DLD1 (cell line): ENCODE data around the gene PSIP1.
"Not testable (repeated sequence)": the region's sequence is repeated elsewhere in the genome, so short reads cannot be mapped to it uniquely, and the experiment has no call there.

Source experiments
- in situ Hi-C: cut with HindIII; loops from 2 replicates; pipeline ENCODE4 v1.10.0; 2017; ENCODE audit warnings: low sequenced_read_pairs

PSIP1 gene

DNA sequence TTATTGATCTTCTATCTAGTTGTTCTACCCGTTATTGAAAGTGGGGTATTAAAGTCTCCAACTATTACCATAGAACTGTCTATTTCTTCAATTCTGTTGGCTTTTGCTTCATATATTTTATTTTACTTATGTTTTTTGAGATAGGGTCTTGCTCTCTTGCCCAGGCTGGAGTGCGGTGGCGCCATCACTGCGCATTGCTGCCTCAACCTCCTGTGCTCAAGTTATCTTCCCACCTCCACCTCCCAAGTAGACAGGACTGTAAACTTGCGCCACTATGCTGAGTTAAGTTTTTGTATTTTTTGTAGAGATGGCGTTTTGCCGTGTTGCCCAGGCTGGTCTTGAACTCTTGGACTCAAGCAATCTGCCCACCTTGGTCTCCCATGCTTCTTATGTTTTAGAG, 71.9 kb downstream of the PSIP1 start:
- in situ Hi-C loops = no loop called here

DNA sequence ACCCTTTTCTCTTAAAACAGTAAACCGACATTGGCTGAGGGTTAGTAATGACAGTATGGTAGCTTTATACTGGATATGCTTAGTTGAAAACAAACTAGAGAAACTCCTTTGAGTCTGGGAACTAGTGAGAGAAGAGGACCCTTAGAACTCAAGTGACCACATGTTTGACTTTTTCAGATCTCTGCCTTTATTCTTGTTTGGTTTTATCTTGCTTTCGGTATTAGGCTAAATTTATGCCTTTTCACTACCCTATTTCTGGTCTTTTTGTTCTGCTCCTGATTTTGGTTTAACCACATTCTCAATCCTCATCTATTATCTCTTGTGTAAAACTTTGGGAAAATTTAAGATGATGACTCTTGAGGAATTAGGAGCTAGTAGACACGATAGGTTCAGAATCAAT, 77.1 kb downstream of the PSIP1 start:
- in situ Hi-C loops = no loop called here

DNA sequence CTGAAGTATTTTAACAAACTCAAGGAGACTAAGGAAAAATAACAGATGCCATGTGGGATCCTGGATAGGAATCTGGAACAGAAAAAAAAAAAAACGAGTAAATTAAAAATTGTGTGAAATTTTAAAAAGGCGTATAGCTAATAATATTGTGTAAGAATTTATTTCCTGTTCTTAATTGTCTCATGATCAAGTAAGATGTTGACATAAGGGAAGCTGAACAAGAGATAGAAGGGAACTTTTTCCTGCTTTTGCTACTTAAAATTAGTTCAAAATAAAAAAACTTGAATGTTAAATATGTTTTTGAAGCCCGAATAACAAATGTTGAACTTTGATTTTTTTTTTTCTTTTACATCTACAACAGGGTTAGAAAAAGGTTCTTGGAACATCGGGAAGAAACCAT, 77.6 kb downstream of the PSIP1 start:
- in situ Hi-C loops = no loop called here

DNA sequence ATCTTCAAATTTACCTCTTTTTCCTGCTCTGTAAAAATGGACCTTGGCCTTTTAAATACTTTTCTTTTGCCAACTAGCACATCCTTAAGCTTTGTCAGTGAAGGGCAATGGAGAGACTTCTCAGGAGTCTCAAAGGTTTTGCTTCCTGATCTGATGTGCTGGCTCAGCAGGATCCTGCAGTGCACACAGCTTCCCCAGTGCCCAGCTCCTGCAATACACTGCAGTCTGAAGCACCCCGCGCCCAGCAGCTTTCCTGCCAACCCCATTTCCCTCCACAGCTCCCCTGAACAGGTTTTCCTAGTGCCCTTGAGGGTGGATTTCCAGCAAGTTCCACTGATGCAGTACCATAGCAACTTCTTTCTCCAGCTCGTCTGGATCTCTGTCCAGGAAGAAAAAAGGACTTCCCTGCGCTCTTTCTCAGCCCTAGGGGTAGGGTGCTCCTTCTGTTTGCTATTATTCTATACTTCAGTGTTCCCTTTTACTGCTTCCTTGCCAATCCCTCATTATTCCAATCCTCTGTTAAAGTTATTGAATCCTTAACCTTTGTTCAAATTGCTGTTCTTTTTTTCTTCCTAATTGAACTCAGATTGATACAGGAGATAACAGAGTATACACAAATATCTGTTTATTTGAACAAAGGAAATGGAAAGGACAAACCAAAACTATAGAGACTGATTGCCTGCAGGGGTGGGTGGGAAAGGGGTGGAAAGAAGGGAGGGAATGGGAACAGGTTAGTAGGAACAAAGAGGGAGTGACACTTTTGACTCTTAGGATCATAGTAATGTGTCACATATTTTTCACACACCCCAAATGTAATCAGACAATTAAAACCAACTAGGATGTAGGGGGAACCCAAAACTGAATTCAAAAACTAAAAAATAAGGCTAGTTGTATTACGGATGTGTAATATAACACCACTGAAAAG, 79.6 kb downstream of the PSIP1 start:
- in situ Hi-C loops = no loop called here

DNA sequence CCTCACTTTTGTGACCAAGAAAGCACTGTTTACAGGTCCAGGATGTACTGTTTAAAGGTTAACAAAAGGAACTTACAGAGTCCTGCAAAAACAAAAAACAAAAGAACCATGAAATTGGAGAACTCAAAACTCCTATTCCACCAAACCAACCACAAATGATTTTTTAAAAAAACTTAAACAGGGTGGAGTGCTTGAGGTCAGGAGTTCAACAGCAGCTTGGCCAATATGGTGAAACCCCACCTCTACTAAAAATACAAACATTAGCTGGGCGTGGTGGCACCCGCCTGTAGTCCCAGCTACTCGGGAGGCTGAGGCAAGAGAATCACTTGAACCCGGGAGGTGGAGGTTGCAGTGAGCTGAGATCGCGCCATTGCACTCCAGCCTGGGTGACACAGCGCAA, 83.1 kb downstream of the PSIP1 start:
- in situ Hi-C loops = not testable (repeated sequence)

DNA sequence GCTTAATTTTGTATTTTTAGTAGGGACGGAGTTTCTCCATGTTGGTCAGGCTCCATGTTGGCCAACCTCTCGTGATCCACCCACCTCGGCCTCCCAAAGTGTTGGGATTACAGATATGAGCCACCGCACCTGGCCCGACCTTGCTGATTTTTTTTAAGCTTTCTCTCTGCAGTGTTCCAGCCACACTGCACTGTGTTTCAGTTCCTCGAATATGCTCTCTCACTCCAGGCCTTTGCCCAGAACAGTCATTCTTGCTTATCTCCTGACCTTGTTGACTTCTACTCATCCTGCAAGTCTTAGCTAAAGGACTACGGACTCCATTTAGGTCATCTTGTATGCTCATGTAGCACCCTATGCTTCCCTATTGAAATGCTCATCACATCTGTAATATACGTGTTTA, 84.8 kb downstream of the PSIP1 start:
- in situ Hi-C loops = no loop called here

DNA sequence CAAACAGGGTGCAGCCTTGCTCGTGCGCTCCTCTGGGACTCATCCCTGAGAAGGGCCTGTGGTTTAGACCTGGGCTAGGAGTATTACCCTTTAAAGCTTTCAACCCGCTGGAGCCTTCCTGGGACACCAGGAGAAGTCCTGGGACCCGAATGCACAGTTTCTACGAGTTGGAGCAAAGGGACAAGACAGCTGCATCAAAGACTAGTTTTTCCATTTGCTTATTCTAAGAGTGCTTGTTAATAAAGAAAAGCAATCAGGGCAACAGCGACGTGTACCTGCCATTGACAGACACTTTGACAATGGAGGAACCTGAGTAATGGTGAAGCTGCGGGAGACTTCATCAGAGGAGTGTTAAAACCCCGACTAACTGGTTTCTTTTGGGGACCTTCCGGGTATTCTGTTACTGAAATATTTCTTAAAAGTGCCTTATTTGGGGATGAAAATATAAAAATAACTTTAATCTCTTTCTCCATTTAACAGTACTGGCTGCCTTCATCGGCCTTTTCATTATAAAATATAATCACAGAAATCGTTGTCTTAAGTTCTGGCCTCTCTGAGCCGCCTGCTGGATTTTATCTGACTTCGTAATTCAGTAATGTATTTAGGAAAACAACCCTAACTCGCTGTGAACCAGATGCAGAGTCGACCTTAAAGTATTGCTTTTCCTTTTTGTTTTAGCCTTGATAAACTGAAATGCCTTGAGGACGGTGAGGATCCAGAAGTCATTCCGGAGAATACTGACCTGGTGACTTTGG, 87.4 kb downstream of the PSIP1 start:
- in situ Hi-C loops = no loop called here

DNA sequence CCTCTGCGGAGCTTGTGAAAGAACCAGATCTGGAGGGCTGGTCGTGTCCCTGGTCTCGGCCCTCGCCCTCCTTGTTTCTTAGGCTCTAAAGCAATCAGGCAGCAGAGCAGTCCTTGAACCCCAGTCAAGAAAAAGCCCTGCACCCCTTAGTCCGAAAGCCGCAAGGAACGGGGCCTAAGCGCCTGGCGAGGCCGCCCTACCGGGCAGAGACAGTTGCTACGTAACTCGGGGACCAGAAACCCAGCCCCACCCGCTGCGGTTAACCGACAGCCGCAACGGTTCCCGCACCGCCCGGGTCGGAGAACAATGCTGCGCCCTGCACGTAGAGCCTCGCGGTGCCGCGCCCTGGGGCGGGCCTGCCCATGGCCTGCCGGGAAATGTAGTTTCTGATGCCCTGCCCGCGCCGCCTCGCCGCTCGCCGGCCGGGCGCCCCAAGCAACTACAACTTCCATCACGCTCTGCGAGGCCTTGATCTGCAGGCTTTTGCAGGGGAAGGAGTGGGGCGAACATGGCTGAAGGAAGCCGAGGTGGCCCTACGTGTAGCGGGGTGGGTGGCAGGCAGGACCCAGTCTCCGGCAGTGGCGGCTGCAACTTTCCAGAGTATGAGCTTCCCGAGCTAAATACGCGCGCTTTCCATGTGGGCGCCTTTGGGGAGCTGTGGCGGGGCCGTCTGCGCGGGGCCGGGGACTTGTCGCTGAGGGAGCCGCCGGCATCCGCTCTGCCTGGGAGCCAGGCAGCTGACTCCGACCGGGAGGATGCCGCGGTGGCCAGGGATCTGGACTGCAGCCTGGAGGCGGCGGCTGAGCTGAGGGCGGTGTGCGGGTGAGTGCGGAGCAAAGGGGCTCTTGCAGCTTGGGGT, 88.2 kb downstream of the PSIP1 start, which contains the start of gene SNAPC3:
Gene SNAPC3, plus strand, starts transcription at position 505 of the 859 bp plus-strand sequence. Its CDS starts 4 bp downstream, at position 509.
- in situ Hi-C loops = no loop called here

DNA sequence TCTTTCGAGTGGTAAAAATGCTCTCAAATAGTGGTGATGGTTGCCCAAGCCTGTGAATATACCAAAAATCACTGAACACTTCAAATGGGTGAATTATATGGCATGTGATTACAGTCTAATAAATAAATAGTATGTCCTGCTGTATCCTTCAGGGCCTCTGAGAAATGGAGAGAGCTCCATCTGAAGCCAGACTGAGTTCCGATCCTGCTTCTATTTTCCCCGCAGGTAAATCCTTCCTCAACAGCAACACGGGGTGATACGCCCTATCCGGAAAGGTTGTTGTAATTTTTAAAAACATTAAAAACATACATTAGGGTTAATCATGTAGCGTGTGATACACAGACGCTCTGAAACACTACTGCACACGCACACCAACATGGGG, 88.8 kb downstream of the PSIP1 start:
- in situ Hi-C loops = no loop called here

DNA sequence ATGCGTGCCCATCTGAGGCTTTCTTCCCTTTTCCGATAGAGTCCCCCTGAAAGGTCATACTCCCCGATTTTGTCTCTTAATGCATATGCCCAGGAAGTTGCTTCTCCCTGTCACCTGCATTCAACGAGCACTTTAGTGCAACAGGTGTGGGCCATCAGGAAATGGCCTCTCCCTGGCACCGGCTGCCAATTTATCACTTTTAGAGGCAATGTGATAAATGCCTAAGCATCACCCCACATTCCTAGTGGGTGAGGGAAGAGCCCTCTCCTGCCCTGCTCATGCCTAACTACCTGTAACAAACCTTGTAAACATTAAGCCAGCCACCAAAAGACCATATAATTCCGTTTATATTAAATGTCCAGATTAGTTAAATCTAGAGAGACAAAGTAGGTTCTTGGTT, 89.2 kb downstream of the PSIP1 start:
- in situ Hi-C loops = no loop called here

DNA sequence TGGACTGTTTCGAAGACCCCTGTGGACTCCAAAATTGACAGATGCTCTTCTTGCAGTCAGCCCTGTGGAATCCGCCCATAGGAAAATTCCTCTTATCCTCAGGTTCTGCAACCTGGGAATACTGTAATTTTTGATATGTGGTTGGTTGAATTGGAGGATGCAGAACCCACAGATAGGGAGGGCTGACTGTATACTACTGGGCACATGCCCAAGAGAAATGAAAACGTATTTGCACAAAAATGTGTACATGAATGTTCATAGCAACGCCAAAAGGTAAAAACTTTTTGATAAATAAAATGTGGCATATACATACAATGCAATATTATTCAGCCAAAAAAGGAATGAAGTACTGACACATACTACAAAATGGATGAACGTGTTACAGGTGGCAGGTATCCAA, 90.0 kb downstream of the PSIP1 start:
- in situ Hi-C loops = no loop called here

DNA sequence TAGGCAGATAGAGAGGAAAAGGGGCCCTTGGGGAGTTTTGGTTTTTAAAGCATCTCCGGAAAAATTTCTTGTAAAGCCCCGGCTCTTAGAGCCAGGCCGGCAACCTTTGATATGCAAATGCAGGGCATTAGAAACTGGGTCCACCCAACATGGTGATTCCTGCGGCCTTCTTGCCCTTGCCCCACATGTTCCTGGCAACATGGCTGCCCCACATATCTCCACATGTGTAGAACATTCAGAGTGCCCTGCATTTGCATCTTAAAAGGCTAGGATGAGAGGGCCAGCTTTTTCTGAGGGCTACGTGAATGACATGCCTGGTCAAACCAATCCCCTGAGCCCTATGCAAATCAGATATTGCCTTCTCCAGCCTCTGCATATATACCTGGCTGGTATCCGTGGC, 93.1 kb downstream of the PSIP1 start:
- in situ Hi-C loops = no loop called here

DNA sequence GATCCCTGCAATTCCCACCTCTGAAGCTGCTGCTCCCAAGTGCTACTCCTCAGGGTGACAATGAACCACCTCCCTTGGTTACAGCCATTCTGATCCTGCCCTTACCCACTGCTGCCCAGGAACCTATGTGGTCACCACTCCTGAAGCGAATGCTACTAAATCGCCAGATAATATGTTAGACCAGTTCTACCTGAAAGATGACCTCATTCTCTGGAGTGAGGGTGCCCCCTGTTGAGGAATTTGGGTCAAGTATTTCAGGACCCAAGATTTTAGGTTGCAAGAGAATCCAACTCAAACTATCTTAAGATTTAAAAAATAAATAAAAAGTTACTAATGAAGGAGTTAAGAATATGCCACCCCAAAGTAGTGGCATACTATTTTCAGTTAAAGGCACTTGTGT, 93.9 kb downstream of the PSIP1 start:
- in situ Hi-C loops = no loop called here
